Gastroesophageal sphincter (tissue), 4 donors: ENCODE measurements around the gene KRTAP12-3. TPM values are rescaled to one million over a fixed set of nuclear protein-coding genes. Genes with fewer than 3 reads are reported as not detected.

Source experiments
- ATAC-seq: fragments of 150-250 bp; one replicate; pipeline ENCODE4 v1.9.1; 2016; ENCODE audit warnings: mild to moderate bottlenecking, moderate library complexity
- H3K27ac ChIP-seq, 4 donors: fragments of 200-600 bp; sonication (generic) in 3 of 4; 1 replicate in 3 of 4; 2 replicates in 1 of 4; pipeline ENCODE4 v1.5.1; 2016 to 2019
- H3K27me3 ChIP-seq: fragments of 200-600 bp; sonication (generic); one replicate; pipeline ENCODE4 v1.5.1; 2019
- H3K36me3 ChIP-seq, 2 donors: fragments of 200-600 bp; sonication (generic); one replicate each; pipeline ENCODE4 v1.5.1; 2019; ENCODE audit warnings: control low read depth in 1 of 2
- H3K4me1 ChIP-seq, 3 donors: fragments of 200-600 bp; sonication (generic); 1 replicate in 2 of 3; 2 replicates in 1 of 3; pipeline ENCODE4 v1.5.1; 2016 to 2019; ENCODE audit warnings: control low read depth in 2 of 3
- H3K4me3 ChIP-seq, 2 donors: fragments of 200-600 bp; sonication (generic); one replicate each; pipeline ENCODE4 v1.5.1; 2019; ENCODE audit warnings: mild to moderate bottlenecking in 1 of 2, moderate library complexity in 1 of 2
- H3K9me3 ChIP-seq, 3 donors: fragments of 200-600 bp; sonication (generic); one replicate each; pipeline ENCODE4 v1.5.1; 2017 to 2019; ENCODE audit warnings: control low read depth in 2 of 3
- CTCF ChIP-seq, 4 experiments: fragments of 200-600 bp in 2 of 4; fragments of 450-650 bp in 2 of 4; sonication (generic) in 1 of 4; IDR thresholded peaks; one replicate each; pipeline ENCODE4 v1.5.1; 2017 to 2019; ENCODE audit warnings: antibody characterized with exemption in 4 of 4, mild to moderate bottlenecking in 2 of 4, moderate library complexity in 2 of 4
- EP300 ChIP-seq: sonication (generic); formaldehyde crosslinking; IDR thresholded peaks from one replicate; pipeline ENCODE4 v1.6.1; 2017; ENCODE audit warnings: antibody characterized with exemption, mild to moderate bottlenecking
- POLR2A ChIP-seq, 2 donors: fragments of 450-650 bp; IDR thresholded peaks; one replicate each; pipeline ENCODE4 v1.6.1; 2017; ENCODE audit warnings: antibody characterized with exemption in 2 of 2, mild to moderate bottlenecking in 2 of 2, moderate library complexity in 1 of 2
- POLR2AphosphoS5 ChIP-seq: sonication (generic); formaldehyde crosslinking; IDR thresholded peaks from one replicate; pipeline ENCODE4 v1.6.1; 2017; ENCODE audit warnings: antibody characterized with exemption
- WGBS, 2 donors: methylation state at CpG; one replicate each; pipeline ENCODE4 v1.1.5; 2018; ENCODE audit warnings: low coverage in 1 of 2; 5-methylcytosine and 5-hydroxymethylcytosine counted together
- total RNA-seq, 4 donors: library from RNA; depleted of rRNA; stranded (reverse); fragments of >200 nt; gene quantifications; one replicate each; pipeline ENCODE4 v1.1.0, GENCODE V29; 2016

The KRTAP12-3 gene
- total RNA-seq, 4 donors from 2014 or later, result not detected

- ATAC-seq, result no peak
- Histone ChIP-seq H3K27me3 (peaks cover 83% of the 10 kb centered on the region), H3K4me1 (no peaks in the 10 kb centered on the region), H3K27ac (no peak overlapping the region), H3K9me3 (peaks cover 0 to 22% (median 0%) of the 10 kb centered on the region in 3 donors), H3K4me3 (no peak overlapping the region), H3K36me3 (no peaks in the 10 kb centered on the region)
- TF ChIP-seq EP300 (no peak), POLR2AphosphoS5 (no peak), POLR2A (IDR thresholded peaks at IDR 0.05) (no peak)
- WGBS, 2 donors, result 0% methylated on average over 2 of the region's 35 CpGs; no CpG with 5 or more reads in 1 of the 2 donors
These were observed 40.3 kb downstream of the KRTAP12-3 start for GRCh38 chr21:44697811-44698734.

GRCh38 chr21:44699502-44700001 lies 41.8 kb downstream of the KRTAP12-3 start:
- Histone ChIP-seq H3K27ac (no peak overlapping the region), H3K4me1 (no peaks in the 10 kb centered on the region), H3K4me3 (no peak overlapping the region), H3K9me3 (peaks cover 0 to 7% (median 0%) of the 10 kb centered on the region in 3 donors), H3K36me3 (no peaks in the 10 kb centered on the region), H3K27me3 (peaks cover 98% of the 10 kb centered on the region)
- 36 to 49% methylated on average over 3 to 8 of the region's 17 CpGs for WGBS, 2 donors
- no peak for ATAC-seq
- no peak for TF ChIP-seq CTCF (IDR thresholded peaks at IDR 0.05)
- TF ChIP-seq EP300, result no peak
- no peak for TF ChIP-seq POLR2A (IDR thresholded peaks at IDR 0.05)
- TF ChIP-seq POLR2AphosphoS5, result no peak

GRCh38 chr21:44700101-44701022 lies 42.6 kb downstream of the KRTAP12-3 start:
- no peak for ATAC-seq
- Histone ChIP-seq H3K36me3 (no peaks in the 10 kb centered on the region), H3K9me3 (no peaks in the 10 kb centered on the region), H3K4me1 (no peaks in the 10 kb centered on the region), H3K27me3 (peaks cover 98% of the 10 kb centered on the region), H3K27ac (no peak overlapping the region), H3K4me3 (no peak overlapping the region)
- WGBS, 2 donors, result 60 to 77% methylated on average over 4 to 7 of the region's 21 CpGs
- no peak for TF ChIP-seq EP300
- no peak for TF ChIP-seq CTCF (IDR thresholded peaks at IDR 0.05)
- no peak for TF ChIP-seq POLR2AphosphoS5
- TF ChIP-seq POLR2A (IDR thresholded peaks at IDR 0.05), result no peak

GRCh38 chr21:44701023-44701400 lies 43.3 kb downstream of the KRTAP12-3 start:
- Histone ChIP-seq H3K4me3 (no peak overlapping the region), H3K4me1 (no peaks in the 10 kb centered on the region), H3K27ac (no peak overlapping the region), H3K9me3 (no peaks in the 10 kb centered on the region), H3K36me3 (no peaks in the 10 kb centered on the region), H3K27me3 (peaks cover 98% of the 10 kb centered on the region)
- 70 to 81% methylated on average over 9 to 14 of the region's 14 CpGs for WGBS, 2 donors
- TF ChIP-seq EP300, result no peak
- TF ChIP-seq POLR2A (IDR thresholded peaks at IDR 0.05), result no peak
- no peak for TF ChIP-seq POLR2AphosphoS5
- no peak for TF ChIP-seq CTCF (IDR thresholded peaks at IDR 0.05)
- ATAC-seq, result no peak

GRCh38 chr21:44701541-44701940 lies 43.8 kb downstream of the KRTAP12-3 start:
- no peaks in the 10 kb centered on the region for H3K36me3 ChIP-seq
- no peaks in the 10 kb centered on the region for H3K4me1 ChIP-seq
- no peaks in the 10 kb centered on the region for H3K9me3 ChIP-seq
- TF ChIP-seq POLR2AphosphoS5 (no peak), POLR2A (IDR thresholded peaks at IDR 0.05) (no peak), CTCF (IDR thresholded peaks at IDR 0.05) (no peak), EP300 (no peak)
- no peak for ATAC-seq
- 0 to 38% methylated on average over 2 to 6 of the region's 12 CpGs for WGBS, 2 donors
- peaks cover 99% of the 10 kb centered on the region for H3K27me3 ChIP-seq
- H3K27ac ChIP-seq, result no peak overlapping the region
- no peak overlapping the region for H3K4me3 ChIP-seq
